Thyroid gland (tissue), 4 donors: ENCODE results near the gene FAM171A2. TPM values are rescaled to one million over a fixed set of nuclear protein-coding genes. Genes with fewer than 3 reads are reported as not detected.
A peak's percentile ranks its signal among the peaks of the same experiment; 100 is the strongest.

Experiments used
- DNase-seq, 2 donors: peaks; one replicate each; pipeline ENCODE4 v3.0.0-alpha.2; 2019
- H3K27ac ChIP-seq, 3 donors: fragments of 200-600 bp; sonication (generic); 1 replicate in 2 of 3; 2 replicates in 1 of 3; pipeline ENCODE4 v1.5.1; 2016 to 2019; ENCODE audit warnings: mild to moderate bottlenecking in 1 of 3, moderate library complexity in 1 of 3
- H3K27me3 ChIP-seq: fragments of 200-600 bp; sonication (generic); one replicate; pipeline ENCODE4 v1.5.1; 2019
- H3K36me3 ChIP-seq, 2 donors: fragments of 200-600 bp; sonication (generic); one replicate each; pipeline ENCODE4 v1.5.1; 2016 to 2019
- H3K4me1 ChIP-seq, 2 donors: fragments of 200-600 bp; sonication (generic); one replicate each; pipeline ENCODE4 v1.5.1; 2017 to 2019
- H3K4me3 ChIP-seq, 3 donors: fragments of 200-600 bp; sonication (generic); replicated peaks in 1 of 3; 1 replicate in 2 of 3; 2 replicates in 1 of 3; pipeline ENCODE4 v1.5.1; 2016; ENCODE audit warnings: mild to moderate bottlenecking in 1 of 3
- H3K9me3 ChIP-seq: fragments of 200-600 bp; sonication (generic); one replicate; pipeline ENCODE4 v1.5.1; 2017
- POLR2A ChIP-seq, 2 donors: fragments of 450-650 bp; IDR thresholded peaks; one replicate each; pipeline ENCODE4 v1.6.1; 2017; ENCODE audit warnings: antibody characterized with exemption in 2 of 2, mild to moderate bottlenecking in 2 of 2, moderate library complexity in 1 of 2
- WGBS, 2 donors: methylation state at CpG; one replicate each; pipeline ENCODE4 v1.1.5; 2017; 5-methylcytosine and 5-hydroxymethylcytosine counted together
- intact Hi-C: fragments of 100-400 bp; cut with DNase I; formaldehyde crosslinking; loops from one replicate; pipeline ENCODE4 v1.15.1; 2023
- total RNA-seq, 4 donors: library from RNA; depleted of rRNA; stranded (reverse); fragments of >200 nt; gene quantifications; one replicate each; pipeline ENCODE4 v1.2.3, GENCODE V29; 2016
- TF ChIP-seq, protein P1 (sequence below), 6 experiments: fragments of 200-600 bp in 3 of 6; fragments of 450-650 bp in 3 of 6; sonication (generic) in 3 of 6; IDR thresholded peaks; one replicate each; pipeline ENCODE4 v1.5.1; 2016 to 2019; ENCODE audit warnings: antibody characterized with exemption in 6 of 6, mild to moderate bottlenecking in 2 of 6, inconsistent platforms in 1 of 6, moderate library complexity in 1 of 6

FAM171A2 gene
- total RNA-seq, 4 donors from 2014 or later, result 7.1 to 15.0 (median 10.4) TPM

DNA sequence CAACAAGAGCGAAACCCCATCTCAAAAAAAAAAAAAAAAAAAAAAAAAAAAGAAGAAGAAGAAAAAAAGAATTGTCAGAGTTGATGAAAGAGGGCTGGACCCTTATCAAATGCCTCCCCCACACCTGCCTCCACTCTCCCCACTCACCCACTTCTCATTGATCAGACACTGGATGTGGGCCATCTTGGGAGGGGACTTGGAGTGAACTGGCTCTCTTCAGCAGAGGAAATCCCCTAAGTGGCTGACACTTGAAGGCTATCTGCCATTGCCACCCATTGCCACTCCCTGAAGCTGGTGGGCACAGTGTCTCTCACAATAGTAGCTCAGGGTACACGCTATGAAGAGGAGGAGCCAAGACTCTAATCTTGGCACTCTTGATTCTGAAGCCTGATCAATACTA is 24.2 kb upstream of the FAM171A2 start:
- TF ChIP-seq POLR2A (IDR thresholded peaks at IDR 0.05), result no peak
- TF ChIP-seq, protein P1, sequence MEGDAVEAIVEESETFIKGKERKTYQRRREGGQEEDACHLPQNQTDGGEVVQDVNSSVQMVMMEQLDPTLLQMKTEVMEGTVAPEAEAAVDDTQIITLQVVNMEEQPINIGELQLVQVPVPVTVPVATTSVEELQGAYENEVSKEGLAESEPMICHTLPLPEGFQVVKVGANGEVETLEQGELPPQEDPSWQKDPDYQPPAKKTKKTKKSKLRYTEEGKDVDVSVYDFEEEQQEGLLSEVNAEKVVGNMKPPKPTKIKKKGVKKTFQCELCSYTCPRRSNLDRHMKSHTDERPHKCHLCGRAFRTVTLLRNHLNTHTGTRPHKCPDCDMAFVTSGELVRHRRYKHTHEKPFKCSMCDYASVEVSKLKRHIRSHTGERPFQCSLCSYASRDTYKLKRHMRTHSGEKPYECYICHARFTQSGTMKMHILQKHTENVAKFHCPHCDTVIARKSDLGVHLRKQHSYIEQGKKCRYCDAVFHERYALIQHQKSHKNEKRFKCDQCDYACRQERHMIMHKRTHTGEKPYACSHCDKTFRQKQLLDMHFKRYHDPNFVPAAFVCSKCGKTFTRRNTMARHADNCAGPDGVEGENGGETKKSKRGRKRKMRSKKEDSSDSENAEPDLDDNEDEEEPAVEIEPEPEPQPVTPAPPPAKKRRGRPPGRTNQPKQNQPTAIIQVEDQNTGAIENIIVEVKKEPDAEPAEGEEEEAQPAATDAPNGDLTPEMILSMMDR (IDR thresholded peaks at IDR 0.05), result no peak
- Histone ChIP-seq H3K4me1 (peaks cover 13 to 17% of the 10 kb centered on the region in 2 donors), H3K36me3 (no peaks in the 10 kb centered on the region), H3K27me3 (no peaks in the 10 kb centered on the region), H3K4me3 (no peak overlapping the region), H3K27ac (no peak overlapping the region), H3K9me3 (no peaks in the 10 kb centered on the region)
- DNase-seq, result no peak
- WGBS, 2 donors, result 82 to 89% methylated on average over 2 of the region's 2 CpGs
- intact Hi-C loops, result no loop called here

DNA sequence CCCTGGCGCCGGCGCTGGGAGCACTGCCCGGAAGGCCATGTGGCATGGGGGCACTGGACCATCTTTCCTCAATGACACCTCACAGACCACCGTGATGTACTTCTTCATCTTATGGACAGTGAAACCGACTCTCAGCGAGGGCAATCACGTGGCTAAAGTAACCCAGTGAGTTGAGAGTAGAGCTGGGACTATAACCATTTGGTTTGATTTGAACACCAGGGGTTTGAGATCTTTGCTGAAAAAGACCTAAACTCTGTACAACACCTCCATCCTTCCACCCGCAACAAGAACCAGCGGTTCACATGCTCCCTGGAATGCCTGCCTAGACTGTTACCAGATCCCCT is 22.5 kb upstream of the FAM171A2 start:
- no peak for DNase-seq
- H3K27ac ChIP-seq, result no peak overlapping the region
- no peaks in the 10 kb centered on the region for H3K9me3 ChIP-seq
- peak overlapping the region in 1 of 3 donors; percentile 40 for H3K4me3 ChIP-seq
- no peaks in the 10 kb centered on the region for H3K36me3 ChIP-seq
- peaks cover 13 to 17% of the 10 kb centered on the region in 2 donors for H3K4me1 ChIP-seq
- intact Hi-C loops, result no loop called here
- TF ChIP-seq, protein P1 (IDR thresholded peaks at IDR 0.05), result no peak
- TF ChIP-seq POLR2A (IDR thresholded peaks at IDR 0.05), result no peak
- H3K27me3 ChIP-seq, result no peaks in the 10 kb centered on the region
- 29 to 42% methylated on average over 4 to 10 of the region's 10 CpGs for WGBS, 2 donors

DNA sequence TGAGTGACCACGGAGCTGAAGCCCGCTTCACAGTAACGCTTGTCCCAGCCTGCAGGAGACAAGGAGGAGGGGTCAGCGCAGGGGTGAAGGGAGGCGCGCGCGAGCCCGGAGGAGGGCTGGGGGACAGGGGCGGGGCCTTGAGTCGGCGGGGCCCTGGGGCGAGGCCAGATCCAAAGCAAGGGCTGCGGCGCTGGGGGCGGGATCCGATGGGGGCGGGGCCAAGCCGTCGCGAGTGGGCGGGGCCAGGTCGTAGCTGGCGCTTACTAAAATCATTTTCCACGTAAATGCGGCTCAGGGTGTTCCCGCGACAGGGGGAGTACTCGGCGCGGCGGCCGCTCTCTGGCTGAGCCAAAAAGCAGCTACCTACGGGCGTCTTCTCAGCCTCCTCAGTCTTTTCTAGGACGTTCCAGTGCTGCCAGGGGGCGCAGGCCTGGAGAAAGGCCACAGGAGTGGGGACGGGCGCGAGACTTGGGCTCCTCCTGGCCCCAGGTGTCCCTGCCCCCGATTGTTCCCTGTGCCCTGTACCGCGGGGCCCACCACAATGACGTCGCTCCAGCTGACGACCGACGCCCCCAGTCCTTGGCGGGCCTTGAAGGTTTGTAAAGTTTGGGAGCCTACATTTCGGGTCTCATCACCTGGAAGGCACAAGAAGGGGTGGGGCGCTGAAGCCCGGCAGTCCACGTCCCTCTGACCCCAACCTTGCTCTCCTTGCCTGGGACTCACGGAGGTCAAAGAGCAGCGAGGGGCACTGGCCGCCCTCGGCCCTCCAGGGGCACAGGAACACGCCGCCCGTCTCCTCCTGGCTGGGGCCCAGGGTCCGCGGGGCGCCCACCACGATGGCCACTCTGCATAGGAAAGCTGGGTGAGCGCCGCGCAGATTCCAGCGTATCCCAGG is 21.9 kb upstream of the FAM171A2 start:
- Histone ChIP-seq H3K4me3 (peak overlapping the region in 2 of 3 donors; percentile 40 to 87), H3K27me3 (no peaks in the 10 kb centered on the region), H3K4me1 (peaks cover 13 to 17% of the 10 kb centered on the region in 2 donors), H3K36me3 (no peaks in the 10 kb centered on the region), H3K9me3 (no peaks in the 10 kb centered on the region), H3K27ac (peak overlapping the region in 1 of 3 donors; percentile 2)
- peak in 1 of 2 donors; percentile 66 for TF ChIP-seq POLR2A (IDR thresholded peaks at IDR 0.05)
- TF ChIP-seq, protein P1 (IDR thresholded peaks at IDR 0.05), result peak in 1 of 6 experiments; percentile 26
- peak; percentile 90 to 92 for DNase-seq
- intact Hi-C loops, result no loop called here
- 1 to 7% methylated on average over 31 to 36 of the region's 68 CpGs for WGBS, 2 donors

DNA sequence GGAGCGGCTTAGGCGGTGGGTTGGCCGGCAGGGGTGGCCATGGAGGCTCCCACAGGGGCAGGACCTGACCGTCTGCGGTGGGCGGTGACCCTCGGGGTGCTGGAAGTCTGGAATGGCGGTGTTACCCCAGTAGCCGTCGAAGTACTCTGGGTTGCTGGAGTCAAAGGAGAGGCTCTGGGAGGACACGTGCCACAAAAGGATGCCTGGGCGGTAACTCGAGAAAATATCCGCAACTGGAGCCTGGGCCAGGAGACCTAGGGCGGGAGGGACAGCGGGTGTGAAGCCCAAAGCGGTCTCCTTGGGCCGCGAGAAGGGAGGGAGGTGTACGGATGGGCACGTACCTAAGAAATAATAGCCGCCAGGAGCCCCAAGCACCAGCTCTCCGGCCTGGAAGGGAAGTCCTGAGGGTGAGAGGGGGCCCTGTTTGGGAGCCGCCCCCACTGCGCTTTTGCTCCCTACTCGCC is 21.2 kb upstream of the FAM171A2 start:
- no peak for DNase-seq
- Histone ChIP-seq H3K4me1 (peaks cover 13 to 17% of the 10 kb centered on the region in 2 donors), H3K4me3 (peak overlapping the region in 2 of 3 donors; percentile 40 to 87), H3K9me3 (no peaks in the 10 kb centered on the region), H3K27me3 (no peaks in the 10 kb centered on the region), H3K27ac (peak overlapping the region in 1 of 3 donors; percentile 2), H3K36me3 (no peaks in the 10 kb centered on the region)
- 5 to 9% methylated on average over 25 to 26 of the region's 26 CpGs for WGBS, 2 donors
- intact Hi-C loops, result no loop called here
- no peak for TF ChIP-seq POLR2A (IDR thresholded peaks at IDR 0.05)
- TF ChIP-seq, protein P1 (IDR thresholded peaks at IDR 0.05), result no peak

DNA sequence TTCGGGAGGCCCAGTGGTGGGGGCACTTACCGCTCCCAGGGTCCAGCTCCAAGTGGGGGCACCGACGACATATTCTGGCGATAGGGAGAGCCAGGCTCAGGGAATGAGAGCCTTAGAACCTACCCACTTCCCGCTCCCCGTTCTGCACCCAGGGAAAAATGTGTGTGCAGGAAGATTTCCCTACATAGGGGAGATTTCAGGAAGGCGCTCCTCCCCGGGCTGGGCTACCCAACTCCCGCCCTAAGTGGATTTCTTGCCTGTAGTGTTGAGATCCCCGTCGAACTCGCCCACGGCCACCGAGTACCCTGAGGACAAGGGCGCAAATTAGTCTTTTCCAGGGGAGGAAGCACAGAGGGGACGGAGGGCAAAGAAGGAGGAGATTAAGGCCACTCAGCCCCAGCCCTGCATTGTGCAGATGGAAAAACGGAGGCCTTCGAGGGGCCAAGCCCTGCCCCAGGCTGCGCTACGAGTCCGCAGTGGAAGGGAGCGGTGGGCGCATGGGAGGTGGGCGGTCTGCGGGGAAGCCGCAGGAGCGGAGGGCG is 20.7 kb upstream of the FAM171A2 start:
- intact Hi-C loops, result no loop called here
- 42 to 49% methylated on average over 23 to 27 of the region's 29 CpGs for WGBS, 2 donors

More for the DNA sequence above, 20.7 kb upstream of the FAM171A2 start:
- H3K4me1 ChIP-seq, result peaks cover 13 to 17% of the 10 kb centered on the region in 2 donors
- DNase-seq, result no peak
- peak overlapping the region in 1 of 3 donors; percentile 2 for H3K27ac ChIP-seq
- TF ChIP-seq POLR2A (IDR thresholded peaks at IDR 0.05), result no peak
- H3K9me3 ChIP-seq, result no peaks in the 10 kb centered on the region
- H3K27me3 ChIP-seq, result no peaks in the 10 kb centered on the region
- no peaks in the 10 kb centered on the region for H3K36me3 ChIP-seq
- H3K4me3 ChIP-seq, result peak overlapping the region in 1 of 3 donors; percentile 40
